HEK293T (cell line): Measurements from ENCODE around the gene CAP2.
"Not testable (repeated sequence)": the region's sequence is repeated elsewhere in the genome, so short reads cannot be mapped to it uniquely, and the experiment has no call there.

Experiments used
- CTBP1 ChIP-seq: fragments of 450-650 bp; IDR thresholded peaks from 2 replicates; pipeline ENCODE4 v1.6.1; 2016; ENCODE audit warnings: borderline replicate concordance
- ELF4 ChIP-seq: fragments of 450-650 bp; IDR thresholded peaks from 2 replicates; pipeline ENCODE4 v1.6.1; 2017; ENCODE audit warnings: antibody characterized with exemption
- FOXA1 ChIP-seq: fragments of 450-650 bp; IDR thresholded peaks from 2 replicates; pipeline ENCODE4 v1.6.1; 2016; ENCODE audit warnings: mild to moderate bottlenecking
- FOXM1 ChIP-seq: fragments of 450-650 bp; IDR thresholded peaks from 2 replicates; pipeline ENCODE4 v1.6.1; 2017; ENCODE audit warnings: mild to moderate bottlenecking, borderline replicate concordance
- SP1 ChIP-seq: fragments of 450-650 bp; IDR thresholded peaks from 2 replicates; pipeline ENCODE4 v1.6.1; 2017

DNA sequence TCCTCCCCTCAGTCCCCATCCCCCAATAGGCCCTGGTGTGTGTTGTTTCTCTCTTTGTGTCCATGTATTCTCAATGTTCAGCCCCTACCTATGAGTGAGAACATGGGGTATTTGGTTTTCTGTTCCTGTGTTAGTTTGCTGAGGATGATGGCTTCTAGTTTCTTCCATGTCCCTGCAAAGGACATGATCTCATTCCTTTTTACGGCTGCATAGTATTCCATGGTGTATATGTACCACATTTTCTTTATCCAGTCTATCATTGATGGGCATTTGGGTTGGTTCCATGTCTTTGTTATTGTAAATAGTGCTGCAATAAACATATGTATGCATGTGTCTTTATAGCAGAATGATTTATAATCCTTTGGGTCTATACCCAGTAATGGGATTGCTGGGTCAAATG, 21.0 kb downstream of the CAP2 start:
- TF ChIP-seq ELF4, FOXM1, FOXA1, SP1, CTBP1: not testable (repeated sequence)
